HG02759 (cell line): ENCODE data around the gene MTHFD2L.

Experiments used
- ATAC-seq: cut with Tn5 transposase; IDR thresholded peaks from one replicate; pipeline ENCODE4 v1.9.1; 2021; ENCODE audit warnings: mild to moderate bottlenecking, moderate library complexity; ENCODE audit not compliant: unreplicated experiment

Gene MTHFD2L

DNA sequence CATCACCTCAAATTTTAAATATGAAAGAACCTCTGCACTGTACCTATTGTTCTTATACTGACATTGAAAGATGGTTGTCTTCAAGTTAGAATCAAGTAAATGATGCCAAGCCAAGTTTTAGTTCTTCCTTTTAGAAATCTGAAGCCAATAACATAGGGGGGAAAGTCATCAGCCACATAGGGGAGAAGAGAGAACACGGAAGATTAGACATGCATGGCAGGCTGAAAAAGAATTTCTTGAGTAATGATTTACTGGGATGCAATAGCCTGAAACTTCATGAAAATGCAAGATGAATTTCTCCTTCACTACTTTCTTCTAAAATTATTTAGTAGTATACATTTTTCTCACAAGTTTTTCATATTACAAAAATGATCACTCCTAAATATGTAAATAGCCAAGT, 136.8 kb downstream of the MTHFD2L start:
- ATAC-seq, result no peak

DNA sequence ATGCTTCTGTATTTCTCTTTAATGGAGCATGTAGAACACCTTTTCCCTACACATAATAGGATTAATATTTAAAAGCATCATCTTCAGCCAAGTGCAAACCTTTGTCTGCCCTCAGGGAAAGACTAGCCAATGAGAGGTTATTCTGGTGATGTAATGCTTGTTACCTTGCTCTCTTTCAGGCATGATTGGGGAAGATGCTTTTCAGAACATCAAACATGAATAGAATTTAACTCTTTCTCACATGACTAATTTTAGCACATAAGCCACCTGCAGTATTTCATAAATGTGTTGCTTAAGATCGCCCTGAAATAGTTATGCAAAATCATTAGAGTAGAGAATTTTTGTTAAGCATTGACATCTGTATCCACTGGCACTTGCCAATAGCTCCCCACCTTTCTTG, 139.6 kb downstream of the MTHFD2L start:
- no peak for ATAC-seq

DNA sequence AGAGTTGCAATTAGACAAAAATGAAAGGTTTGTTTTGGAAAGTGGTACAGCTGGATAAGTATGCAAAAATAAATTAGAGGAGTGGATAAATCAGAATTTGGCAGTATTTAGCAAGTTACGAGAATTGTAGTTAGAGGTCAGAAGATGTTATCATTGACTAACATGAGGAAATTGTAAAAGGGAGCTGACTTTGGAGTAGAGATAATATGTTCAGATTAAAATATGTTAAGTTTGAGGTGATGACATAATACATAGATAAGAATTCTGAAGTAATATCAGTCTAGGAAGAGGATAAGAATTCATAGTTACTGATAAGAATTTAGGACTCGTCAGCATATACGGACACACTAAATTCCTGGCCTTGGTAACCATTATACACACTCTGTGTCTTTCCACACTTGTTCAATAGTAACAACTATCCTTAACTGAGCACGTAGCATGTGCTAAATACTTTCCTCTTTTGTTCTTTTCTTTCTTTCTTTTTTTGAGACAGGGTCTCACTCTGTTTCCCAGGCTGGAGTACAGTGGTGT, 146.2 kb downstream of the MTHFD2L start:
- no peak for ATAC-seq

DNA sequence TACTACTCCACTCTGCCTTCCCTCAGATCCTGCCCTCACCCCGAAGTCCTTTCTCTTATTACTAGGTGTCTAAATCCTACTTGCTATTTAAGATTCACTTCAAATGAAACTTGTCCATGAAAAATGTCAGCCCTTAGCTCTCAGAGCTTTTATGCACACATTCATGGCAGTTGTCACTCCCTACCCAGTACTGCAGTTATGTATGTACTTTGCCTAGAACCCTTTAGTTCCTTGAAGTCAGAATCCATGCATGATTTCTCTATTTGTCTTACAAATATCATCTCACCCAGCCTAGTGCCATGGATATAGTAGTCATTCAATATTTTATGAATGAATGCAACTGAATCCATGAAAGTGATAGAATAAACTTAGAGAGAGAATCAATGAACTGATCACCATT, 147.1 kb downstream of the MTHFD2L start:
- no peak for ATAC-seq

GRCh38 chr4:74307170-74307569, 149.3 kb downstream of the MTHFD2L start:
- no peak for ATAC-seq

GRCh38 chr4:74308215-74308614, 150.3 kb downstream of the MTHFD2L start, which contains the start of gene EPGN:
Gene EPGN (plus strand): TSS chr4:74308470. CDS start chr4:74308534, 64 bp downstream.
- ATAC-seq, result no peak

DNA sequence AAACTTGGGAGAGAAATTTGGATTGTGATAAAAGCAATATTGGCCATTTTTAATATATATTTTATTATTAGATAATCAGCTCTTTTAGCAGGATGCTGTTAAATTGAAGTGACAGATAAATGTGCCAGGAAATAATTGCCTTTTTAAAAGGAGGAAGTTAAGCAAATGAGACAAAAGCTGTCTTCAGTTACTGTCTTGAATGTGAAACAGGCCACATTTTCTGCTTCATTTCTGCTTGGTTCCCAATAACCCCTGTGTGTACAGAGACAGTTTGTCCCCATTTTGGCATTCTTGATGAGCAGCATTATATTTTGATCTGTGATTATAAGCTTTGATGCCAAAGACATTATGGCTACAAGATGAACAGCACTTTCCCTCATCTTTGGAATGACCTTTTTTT, 151.3 kb downstream of the MTHFD2L start:
- ATAC-seq, result no peak

- no peak for ATAC-seq
These were observed 153.9 kb downstream of the MTHFD2L start for GRCh38 chr4:74311696-74312313.

DNA sequence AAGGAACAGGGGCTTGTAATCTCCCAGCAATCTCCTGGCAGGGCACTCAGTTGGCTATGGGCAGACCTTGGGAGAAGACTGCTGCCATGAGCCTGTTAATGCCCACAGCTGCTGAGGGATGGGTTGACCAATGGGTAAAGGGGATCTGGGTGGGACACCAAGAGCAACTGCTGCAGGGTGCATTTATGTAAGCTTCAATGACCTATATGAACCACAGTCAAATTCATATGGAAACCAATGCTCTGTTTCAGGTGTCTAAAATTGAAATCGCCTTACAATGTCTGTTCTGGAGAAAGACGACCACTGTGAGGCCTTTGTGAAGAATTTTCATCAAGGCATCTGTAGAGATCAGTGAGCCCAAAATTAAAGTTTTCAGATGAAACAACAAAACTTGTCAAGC, 156.4 kb downstream of the MTHFD2L start:
- ATAC-seq, result no peak

DNA sequence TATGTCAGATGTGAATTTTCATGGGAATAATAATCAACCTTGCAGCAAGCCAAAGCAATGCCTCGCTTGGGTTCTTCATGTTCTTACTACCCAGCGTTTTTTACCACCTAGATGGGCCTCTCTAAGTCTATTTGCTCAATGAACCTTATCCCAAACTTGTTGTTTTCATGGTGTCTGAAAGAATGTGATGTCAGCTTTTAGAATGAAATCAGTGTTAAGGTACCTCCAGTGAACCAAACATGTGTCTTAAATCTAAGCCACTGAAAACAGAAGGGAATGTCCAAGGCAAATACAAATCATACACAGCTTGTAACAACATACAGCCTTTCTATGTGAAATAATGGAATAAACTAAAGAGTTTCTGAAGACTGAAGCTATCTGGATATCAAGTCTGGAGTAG, 157.0 kb downstream of the MTHFD2L start:
- ATAC-seq, result no peak

DNA sequence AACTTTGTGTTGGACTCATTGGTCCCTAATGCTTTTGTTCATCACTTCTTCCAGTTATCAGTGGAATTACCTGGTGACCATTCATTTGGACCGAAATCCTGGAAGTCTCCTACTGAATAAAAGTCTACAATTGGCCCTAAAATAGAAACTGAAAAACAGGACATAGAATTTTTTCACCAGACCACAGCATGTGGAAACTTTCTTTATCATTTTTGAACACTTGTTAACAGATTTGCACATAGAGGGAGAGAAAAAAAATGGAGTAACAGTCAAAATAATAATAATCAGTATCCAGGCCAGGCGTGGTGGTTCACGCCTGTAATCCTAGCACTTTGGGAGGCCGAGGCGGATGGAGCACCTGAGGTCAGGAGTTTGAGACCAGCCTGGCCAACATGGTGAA, 157.5 kb downstream of the MTHFD2L start:
- ATAC-seq, result no peak

- ATAC-seq, result no peak
These were observed 158.5 kb downstream of the MTHFD2L start for GRCh38 chr4:74316397-74316796.

DNA sequence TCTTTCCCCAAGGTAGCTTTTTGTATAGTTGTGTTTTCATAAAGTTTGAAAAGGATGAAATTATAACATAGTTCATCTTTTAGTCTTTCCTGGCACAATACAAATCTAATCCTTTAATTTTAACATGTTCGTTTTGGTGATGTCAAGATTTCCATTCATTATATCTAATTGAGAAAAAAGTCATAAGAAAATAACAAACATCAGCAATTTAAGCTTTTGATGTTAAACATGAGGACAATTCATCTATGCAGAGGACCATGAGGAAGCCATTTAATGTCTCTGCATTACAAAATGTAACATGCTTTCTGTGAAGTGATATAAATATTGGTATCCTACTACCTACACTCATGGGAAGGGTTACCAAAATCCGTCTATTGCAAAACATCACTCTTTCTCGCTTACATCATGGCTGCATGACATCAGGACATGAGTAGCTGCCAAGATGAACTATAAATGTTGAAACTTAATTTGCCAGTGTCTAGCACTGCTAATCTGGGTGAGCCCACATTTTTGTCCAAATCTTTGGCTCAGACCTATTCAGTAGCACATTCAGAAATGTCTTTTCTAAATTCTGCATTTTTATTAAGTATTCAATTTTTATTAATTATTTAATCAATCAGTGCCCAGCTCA, 159.8 kb downstream of the MTHFD2L start:
- ATAC-seq, result no peak

DNA sequence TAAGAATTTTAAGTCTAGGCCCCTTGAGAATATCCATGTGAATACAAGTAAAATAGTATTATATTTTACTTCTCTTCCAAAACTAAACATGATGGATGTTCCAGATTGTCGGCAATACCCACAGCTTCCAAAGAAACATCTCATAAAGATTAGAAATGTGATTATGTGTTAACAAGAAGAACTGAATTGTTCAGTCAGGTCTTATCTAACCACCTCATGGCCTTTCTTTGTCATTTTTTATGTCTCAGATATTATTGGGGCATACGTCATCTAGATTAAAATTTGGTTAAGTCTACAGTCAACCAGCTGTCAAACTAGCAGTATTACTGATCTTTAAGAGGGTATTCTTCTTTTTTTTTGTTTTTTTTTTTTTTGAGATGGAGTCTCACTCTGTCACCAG, 160.4 kb downstream of the MTHFD2L start:
- ATAC-seq, result no peak

DNA sequence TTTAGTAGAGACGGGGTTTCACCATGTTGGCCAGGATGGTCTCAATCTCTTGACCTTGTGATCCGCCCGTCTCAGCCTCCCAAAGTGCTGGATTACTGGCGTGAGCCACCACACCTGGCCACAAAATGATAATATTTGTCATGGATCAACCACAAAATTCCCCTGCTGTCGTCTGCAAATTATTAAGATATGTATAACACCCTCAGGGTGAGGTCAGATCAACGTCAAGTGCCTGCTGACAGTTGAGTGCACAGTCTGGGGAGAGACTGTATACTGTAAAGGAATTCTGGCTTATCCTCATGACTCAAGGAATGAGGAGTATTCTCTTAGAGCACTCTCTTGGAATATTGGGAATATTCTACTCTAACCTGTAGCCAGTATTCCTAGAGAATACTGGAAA, 161.6 kb downstream of the MTHFD2L start:
- no peak for ATAC-seq

GRCh38 chr4:74320559-74321118, 162.7 kb downstream of the MTHFD2L start:
- ATAC-seq, result peak; percentile 84

DNA sequence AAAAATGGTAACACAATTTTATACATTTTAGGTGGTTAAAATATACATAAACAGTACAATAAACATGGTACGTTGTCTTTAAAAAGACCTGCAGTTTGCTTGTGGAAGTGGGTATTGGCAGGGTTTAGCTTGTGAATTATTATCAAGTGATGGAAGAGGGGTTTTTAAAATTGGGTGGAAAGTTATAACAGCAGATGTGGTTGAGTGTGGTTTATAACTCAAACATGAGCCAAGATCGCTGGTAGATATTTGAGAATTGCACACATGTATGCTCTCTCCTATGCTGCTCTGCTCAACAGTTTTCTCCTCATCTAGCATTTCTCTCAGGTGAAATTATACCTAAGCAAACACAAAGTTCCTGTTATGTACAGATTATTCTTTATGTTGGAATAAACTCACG, 164.4 kb downstream of the MTHFD2L start:
- no peak for ATAC-seq

DNA sequence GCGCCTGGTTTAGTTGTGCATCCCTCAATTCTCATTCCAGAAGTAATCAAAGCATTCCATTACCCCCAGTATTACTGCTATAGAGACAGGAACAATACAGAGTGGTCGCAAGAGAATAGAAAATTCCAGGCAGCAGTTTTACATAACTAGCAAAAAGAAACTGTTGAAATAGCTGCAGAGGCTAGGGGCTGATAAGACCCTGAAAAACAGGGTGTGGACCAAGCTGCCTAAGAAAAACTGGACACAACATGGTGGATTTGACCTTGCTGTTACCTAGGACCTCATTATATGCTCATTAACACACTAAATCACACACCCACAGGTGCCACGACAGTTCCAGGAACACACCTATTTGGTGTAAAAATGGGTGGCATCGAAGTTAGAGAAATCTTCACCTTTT, 165.7 kb downstream of the MTHFD2L start:
- ATAC-seq, result no peak

DNA sequence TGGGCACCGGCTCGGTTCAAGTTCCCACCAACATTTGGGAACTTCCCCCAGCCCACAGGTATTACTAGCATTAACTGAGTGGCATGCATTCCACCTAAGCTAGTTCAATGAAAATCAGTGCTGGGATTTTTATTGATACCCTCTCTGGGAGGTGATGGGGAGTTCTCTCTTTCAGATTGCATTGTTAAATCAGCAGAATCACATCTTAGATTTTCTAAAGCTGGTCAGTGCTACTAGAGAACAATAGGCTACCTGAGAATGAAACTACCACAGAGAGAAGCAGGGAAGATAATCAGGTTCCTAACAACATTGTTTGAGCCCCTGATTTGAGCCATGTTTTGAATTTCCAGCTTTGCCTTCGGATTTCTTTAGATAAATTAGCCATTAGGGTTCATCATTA, 166.3 kb downstream of the MTHFD2L start:
- ATAC-seq, result no peak

DNA sequence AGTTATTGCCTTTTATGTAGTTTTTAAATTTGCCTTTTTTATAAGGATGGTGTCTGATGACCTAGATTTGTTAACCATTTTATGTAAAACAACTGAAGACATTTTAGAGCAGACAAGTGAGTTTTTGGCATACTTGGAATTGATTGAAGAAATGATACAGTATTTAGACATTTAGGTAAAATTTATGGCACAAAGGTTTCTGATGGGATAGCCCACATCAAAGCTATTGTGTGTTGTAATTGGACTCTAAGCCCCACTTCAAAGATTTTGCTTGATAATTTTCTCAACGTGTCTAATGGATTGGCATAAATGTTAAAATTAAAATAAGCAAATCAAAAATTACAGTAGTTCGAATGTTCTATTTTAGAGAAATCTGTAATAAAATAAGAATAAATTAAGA, 168.0 kb downstream of the MTHFD2L start:
- ATAC-seq, result no peak

DNA sequence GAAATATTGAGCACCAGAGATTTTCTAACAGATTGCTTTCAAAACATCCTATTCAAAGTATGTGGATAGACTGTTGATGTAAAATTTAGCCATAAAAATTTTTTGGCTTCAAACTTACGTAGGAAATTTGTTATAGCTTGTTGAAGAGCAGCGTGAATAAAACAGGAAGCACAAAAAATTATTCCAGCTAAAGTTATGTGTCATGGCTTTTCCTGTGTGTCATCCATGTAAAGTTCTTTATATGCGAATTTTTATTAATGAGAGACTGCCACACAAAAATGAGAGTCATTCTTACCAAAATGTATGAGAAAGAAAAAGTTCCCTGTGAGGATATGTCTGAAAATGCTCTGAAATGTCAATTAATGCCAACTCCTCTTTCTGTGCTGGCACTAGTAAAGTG, 169.8 kb downstream of the MTHFD2L start:
- ATAC-seq, result no peak

GRCh38 chr4:74328501-74328900, 170.6 kb downstream of the MTHFD2L start:
- no peak for ATAC-seq
